ENCODE data around the gene MIA2. TPM values are rescaled to one million over a fixed set of nuclear protein-coding genes. Genes with fewer than 3 reads are reported as not detected.
"Not testable (repeated sequence)": the region's sequence is repeated elsewhere in the genome, so short reads cannot be mapped to it uniquely, and the experiment has no call there.

Gene MIA2
- total and polyA plus RNA-seq, 4 experiments from 2014 or later, result 19.0 to 26.7 (median 26.2) TPM

- Histone ChIP-seq H3K36me3 (ENCODE audit: insufficient read depth, low read length) (no peaks in the 10 kb centered on the region), H3K27ac (ENCODE audit: low read depth, low read length) (peak overlapping the region; percentile 86), H3K9me3 (ENCODE audit: control insufficient read depth in 1 of 2, low read length in 2 of 2) (no peaks in the 10 kb centered on the region), H3K4me1 (ENCODE audit: insufficient read depth, low read length) (peaks cover 50% of the 10 kb centered on the region), H3K4me3 (ENCODE audit: low read length in 2 of 2) (peak overlapping the region; percentile 25 to 94), H3K27me3 (ENCODE audit: insufficient read depth, low read length) (no peaks in the 10 kb centered on the region)
- Mint-ChIP-seq H3K27me3 (no peaks in the 10 kb centered on the region), H3K4me1 (peaks cover 39 to 76% (median 57%) of the 10 kb centered on the region in 4 donors), H3K4me3 (peak overlapping the region; percentile 77 to 98 (median 97)), H3K9me3 (no peaks in the 10 kb centered on the region), H3K36me3 (peaks cover 0 to 12% of the 10 kb centered on the region in 2 donors), H3K27ac (peak overlapping the region; percentile 9 to 99 (median 97))
- ChIA-PET POLR2A (ENCODE audit: partially characterized antibody) (interaction anchor here (0.8 to 4.8 kb wide), 6 partner anchors 40 to 165 kb away, joined by 4 to 81 read pairs (median 20); partner anchors contain the start of genes FBXO33, GEMIN2, PNN and SEC23A), CTCF (ENCODE audit: partially characterized antibody) (interaction anchor here (1.0 to 2.0 kb wide), 5 partner anchors 36 to 164 kb away, joined by 3 to 9 read pairs (median 3); partner anchors contain the start of genes FBXO33 and TRAPPC6B)
- peak in 3 of 5 donors; percentile 8 to 12 (median 11) for DNase-seq
- intact Hi-C loops (cut with micrococcal nuclease), result loop anchor here (5.0 kb wide), 1 partner anchor 44 kb away; no protein-coding TSS in a partner anchor
Measured at GRCh38 chr14:39268393-39268792, 34.7 kb downstream of the MIA2 start.

GRCh38 chr14:39272918-39273317 lies 39.2 kb downstream of the MIA2 start:
- peaks cover 0 to 6% of the 10 kb centered on the region in 2 donors for H3K36me3 Mint-ChIP-seq
- intact Hi-C loops (cut with micrococcal nuclease), result no loop called here
- POLR2A ChIA-PET (ENCODE audit: partially characterized antibody), result no interaction called here
- peaks cover 62% of the 10 kb centered on the region for H3K4me1 ChIP-seq (ENCODE audit: insufficient read depth, low read length)
- peaks cover 50 to 85% (median 69%) of the 10 kb centered on the region in 4 donors for H3K4me1 Mint-ChIP-seq
- H3K4me3 ChIP-seq (ENCODE audit: low read length in 2 of 2), result no peak overlapping the region
- no peak overlapping the region for H3K27ac ChIP-seq (ENCODE audit: low read depth, low read length)
- no peaks in the 10 kb centered on the region for H3K27me3 ChIP-seq (ENCODE audit: insufficient read depth, low read length)
- no peaks in the 10 kb centered on the region for H3K27me3 Mint-ChIP-seq
- no peaks in the 10 kb centered on the region for H3K36me3 ChIP-seq (ENCODE audit: insufficient read depth, low read length)
- H3K4me3 Mint-ChIP-seq, result peak overlapping the region in 4 of 8 donors; percentile 13 to 50 (median 37)
- no peaks in the 10 kb centered on the region for H3K9me3 Mint-ChIP-seq
- CTCF ChIA-PET (ENCODE audit: partially characterized antibody), result interaction anchor here (0.8 kb wide), 1 partner anchor 41 kb away, joined by 3 read pairs; no protein-coding TSS in a partner anchor
- DNase-seq, result no peak
- peak overlapping the region in 2 of 7 donors; percentile 27 to 63 for H3K27ac Mint-ChIP-seq
- H3K9me3 ChIP-seq (ENCODE audit: control insufficient read depth in 1 of 2, low read length in 2 of 2), result no peaks in the 10 kb centered on the region

GRCh38 chr14:39275395-39275794 lies 41.7 kb downstream of the MIA2 start:
- intact Hi-C loops (cut with micrococcal nuclease), result no loop called here
- H3K4me3 ChIP-seq (ENCODE audit: low read length in 2 of 2), result no peak overlapping the region
- peaks cover 6% of the 10 kb centered on the region for H3K36me3 ChIP-seq (ENCODE audit: insufficient read depth, low read length)
- ChIA-PET POLR2A (ENCODE audit: partially characterized antibody) (interaction anchor here (1.2 kb wide), 1 partner anchor 8 kb away, joined by 4 read pairs; no protein-coding TSS in a partner anchor), CTCF (ENCODE audit: partially characterized antibody) (interaction anchor here (0.6 kb wide), 1 partner anchor 129 kb away, joined by 4 read pairs; no protein-coding TSS in a partner anchor)
- peaks cover 37% of the 10 kb centered on the region for H3K4me1 ChIP-seq (ENCODE audit: insufficient read depth, low read length)
- H3K36me3 Mint-ChIP-seq, result peaks cover 13 to 26% of the 10 kb centered on the region in 2 donors
- no peaks in the 10 kb centered on the region for H3K9me3 ChIP-seq (ENCODE audit: control insufficient read depth in 1 of 2, low read length in 2 of 2)
- H3K4me3 Mint-ChIP-seq, result no peak overlapping the region
- no peaks in the 10 kb centered on the region for H3K9me3 Mint-ChIP-seq
- H3K4me1 Mint-ChIP-seq, result peaks cover 46 to 79% (median 60%) of the 10 kb centered on the region in 4 donors
- H3K27me3 ChIP-seq (ENCODE audit: insufficient read depth, low read length), result no peaks in the 10 kb centered on the region
- H3K27ac ChIP-seq (ENCODE audit: low read depth, low read length), result no peak overlapping the region
- peak overlapping the region in 6 of 7 donors; percentile 8 to 76 (median 31) for H3K27ac Mint-ChIP-seq
- H3K27me3 Mint-ChIP-seq, result no peaks in the 10 kb centered on the region
- DNase-seq, result no peak

- Mint-ChIP-seq H3K27ac (peak overlapping the region in 6 of 7 donors; percentile 8 to 76 (median 31)), H3K9me3 (no peaks in the 10 kb centered on the region), H3K27me3 (no peaks in the 10 kb centered on the region), H3K4me3 (no peak overlapping the region), H3K4me1 (peaks cover 39 to 73% (median 55%) of the 10 kb centered on the region in 4 donors), H3K36me3 (peaks cover 17 to 30% of the 10 kb centered on the region in 2 donors)
- no peak for DNase-seq
- peaks cover 6% of the 10 kb centered on the region for H3K36me3 ChIP-seq (ENCODE audit: insufficient read depth, low read length)
- ChIA-PET CTCF (ENCODE audit: partially characterized antibody) (no interaction called here), POLR2A (ENCODE audit: partially characterized antibody) (no interaction called here)
- no peak overlapping the region for H3K27ac ChIP-seq (ENCODE audit: low read depth, low read length)
- no peak overlapping the region for H3K4me3 ChIP-seq (ENCODE audit: low read length in 2 of 2)
- intact Hi-C loops (cut with micrococcal nuclease), result no loop called here
- H3K27me3 ChIP-seq (ENCODE audit: insufficient read depth, low read length), result no peaks in the 10 kb centered on the region
- peaks cover 32% of the 10 kb centered on the region for H3K4me1 ChIP-seq (ENCODE audit: insufficient read depth, low read length)
- no peaks in the 10 kb centered on the region for H3K9me3 ChIP-seq (ENCODE audit: control insufficient read depth in 1 of 2, low read length in 2 of 2)
Measured at GRCh38 chr14:39276005-39276404, 42.3 kb downstream of the MIA2 start.

- peak overlapping the region in 6 of 7 donors; percentile 21 to 86 (median 66) for H3K27ac Mint-ChIP-seq
- Histone ChIP-seq H3K36me3 (ENCODE audit: insufficient read depth, low read length) (peaks cover 6% of the 10 kb centered on the region), H3K9me3 (ENCODE audit: control insufficient read depth in 1 of 2, low read length in 2 of 2) (no peaks in the 10 kb centered on the region), H3K27ac (ENCODE audit: low read depth, low read length) (no peak overlapping the region), H3K4me3 (ENCODE audit: low read length in 2 of 2) (no peak overlapping the region), H3K4me1 (ENCODE audit: insufficient read depth, low read length) (peaks cover 32% of the 10 kb centered on the region), H3K27me3 (ENCODE audit: insufficient read depth, low read length) (no peaks in the 10 kb centered on the region)
- H3K9me3 Mint-ChIP-seq, result no peaks in the 10 kb centered on the region
- no peaks in the 10 kb centered on the region for H3K27me3 Mint-ChIP-seq
- CTCF ChIA-PET (ENCODE audit: partially characterized antibody), result no interaction called here
- no peak for DNase-seq
- peaks cover 34 to 66% (median 52%) of the 10 kb centered on the region in 4 donors for H3K4me1 Mint-ChIP-seq
- H3K4me3 Mint-ChIP-seq, result no peak overlapping the region
- intact Hi-C loops (cut with micrococcal nuclease), result no loop called here
- peaks cover 23 to 34% of the 10 kb centered on the region in 2 donors for H3K36me3 Mint-ChIP-seq
- POLR2A ChIA-PET (ENCODE audit: partially characterized antibody), result no interaction called here
Measured at GRCh38 chr14:39276579-39277114, 42.9 kb downstream of the MIA2 start.

- Histone ChIP-seq H3K27ac (ENCODE audit: low read depth, low read length) (no peak overlapping the region), H3K36me3 (ENCODE audit: insufficient read depth, low read length) (peaks cover 12% of the 10 kb centered on the region), H3K4me3 (ENCODE audit: low read length in 2 of 2) (no peak overlapping the region), H3K4me1 (ENCODE audit: insufficient read depth, low read length) (peaks cover 12% of the 10 kb centered on the region), H3K27me3 (ENCODE audit: insufficient read depth, low read length) (no peaks in the 10 kb centered on the region), H3K9me3 (ENCODE audit: control insufficient read depth in 1 of 2, low read length in 2 of 2) (no peaks in the 10 kb centered on the region)
- Mint-ChIP-seq H3K36me3 (peaks cover 43 to 55% of the 10 kb centered on the region in 2 donors), H3K4me1 (peaks cover 21 to 43% (median 35%) of the 10 kb centered on the region in 4 donors), H3K27me3 (no peaks in the 10 kb centered on the region), H3K9me3 (no peaks in the 10 kb centered on the region), H3K4me3 (no peak overlapping the region), H3K27ac (peak overlapping the region in 2 of 7 donors; percentile 7 to 72)
- intact Hi-C loops (cut with micrococcal nuclease), result no loop called here
- DNase-seq, result no peak
- CTCF ChIA-PET (ENCODE audit: partially characterized antibody), result no interaction called here
- POLR2A ChIA-PET (ENCODE audit: partially characterized antibody), result no interaction called here
Measured at GRCh38 chr14:39279515-39279914, 45.8 kb downstream of the MIA2 start.

- intact Hi-C loops (cut with micrococcal nuclease); H3K27ac Mint-ChIP-seq; POLR2A ChIA-PET (ENCODE audit: partially characterized antibody): not testable (repeated sequence)
Measured at GRCh38 chr14:39280678-39281077, 47.0 kb downstream of the MIA2 start.

More at GRCh38 chr14:39280678-39281077, 47.0 kb downstream of the MIA2 start:
- DNase-seq; H3K4me1 ChIP-seq (ENCODE audit: insufficient read depth, low read length); CTCF ChIA-PET (ENCODE audit: partially characterized antibody); H3K9me3 ChIP-seq (ENCODE audit: control insufficient read depth in 1 of 2, low read length in 2 of 2); H3K4me3 ChIP-seq (ENCODE audit: low read length in 2 of 2); H3K27ac ChIP-seq (ENCODE audit: low read depth, low read length); H3K9me3 Mint-ChIP-seq; H3K4me3 Mint-ChIP-seq; H3K27me3 Mint-ChIP-seq; H3K27me3 ChIP-seq (ENCODE audit: insufficient read depth, low read length): not testable (repeated sequence)
- H3K36me3 ChIP-seq (ENCODE audit: insufficient read depth, low read length), result peaks cover 12% of the 10 kb centered on the region
- Mint-ChIP-seq H3K4me1 (peaks cover 18 to 38% (median 28%) of the 10 kb centered on the region in 4 donors), H3K36me3 (peaks cover 43 to 54% of the 10 kb centered on the region in 2 donors)

Measured in CD4-positive, alpha-beta memory T cell (primary cell).